ENCODE measurements around the gene MIER2. TPM values are rescaled to one million over a fixed set of nuclear protein-coding genes. Genes with fewer than 3 reads are reported as not detected.
"Not testable (repeated sequence)": the region's sequence is repeated elsewhere in the genome, so short reads cannot be mapped to it uniquely, and the experiment has no call there.

Gene MIER2, protein sequence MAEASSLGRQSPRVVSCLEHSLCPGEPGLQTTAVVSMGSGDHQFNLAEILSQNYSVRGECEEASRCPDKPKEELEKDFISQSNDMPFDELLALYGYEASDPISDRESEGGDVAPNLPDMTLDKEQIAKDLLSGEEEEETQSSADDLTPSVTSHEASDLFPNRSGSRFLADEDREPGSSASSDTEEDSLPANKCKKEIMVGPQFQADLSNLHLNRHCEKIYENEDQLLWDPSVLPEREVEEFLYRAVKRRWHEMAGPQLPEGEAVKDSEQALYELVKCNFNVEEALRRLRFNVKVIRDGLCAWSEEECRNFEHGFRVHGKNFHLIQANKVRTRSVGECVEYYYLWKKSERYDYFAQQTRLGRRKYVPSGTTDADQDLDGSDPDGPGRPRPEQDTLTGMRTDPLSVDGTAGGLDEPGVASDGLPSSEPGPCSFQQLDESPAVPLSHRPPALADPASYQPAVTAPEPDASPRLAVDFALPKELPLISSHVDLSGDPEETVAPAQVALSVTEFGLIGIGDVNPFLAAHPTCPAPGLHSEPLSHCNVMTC
- total RNA-seq = 21.8 TPM
- long read RNA-seq, full-length matches to known transcripts = 5 of 26 reads
- long read RNA-seq, partial matches to known transcripts = 12 of 26 reads
- long read RNA-seq, other reads (novel, unspliced or antisense) = 9 of 26 reads

- intact Hi-C loops (cut with DNase I) = no loop called here
- peak; percentile 92 for DNase-seq (ENCODE audit: low spot score)
These were observed at the start of gene MIER2 for GRCh38 chr19:344625-345319. Gene MIER2 (minus strand): TSS chr19:344796. CDS start chr19:344782, 14 bp downstream.

- not testable (repeated sequence) for DNase-seq (ENCODE audit: low spot score)
- intact Hi-C loops (cut with DNase I) = loop anchor here (5.0 kb wide), 1 partner anchor 89 kb away; no protein-coding TSS in a partner anchor
These were observed 49.0 kb upstream of the MIER2 start for GRCh38 chr19:393560-393959.

GRCh38 chr19:392375-392970 lies 47.9 kb upstream of the MIER2 start:
- intact Hi-C loops (cut with DNase I) = loop anchor here (5.0 kb wide), 1 partner anchor 90 kb away; no protein-coding TSS in a partner anchor

DNA sequence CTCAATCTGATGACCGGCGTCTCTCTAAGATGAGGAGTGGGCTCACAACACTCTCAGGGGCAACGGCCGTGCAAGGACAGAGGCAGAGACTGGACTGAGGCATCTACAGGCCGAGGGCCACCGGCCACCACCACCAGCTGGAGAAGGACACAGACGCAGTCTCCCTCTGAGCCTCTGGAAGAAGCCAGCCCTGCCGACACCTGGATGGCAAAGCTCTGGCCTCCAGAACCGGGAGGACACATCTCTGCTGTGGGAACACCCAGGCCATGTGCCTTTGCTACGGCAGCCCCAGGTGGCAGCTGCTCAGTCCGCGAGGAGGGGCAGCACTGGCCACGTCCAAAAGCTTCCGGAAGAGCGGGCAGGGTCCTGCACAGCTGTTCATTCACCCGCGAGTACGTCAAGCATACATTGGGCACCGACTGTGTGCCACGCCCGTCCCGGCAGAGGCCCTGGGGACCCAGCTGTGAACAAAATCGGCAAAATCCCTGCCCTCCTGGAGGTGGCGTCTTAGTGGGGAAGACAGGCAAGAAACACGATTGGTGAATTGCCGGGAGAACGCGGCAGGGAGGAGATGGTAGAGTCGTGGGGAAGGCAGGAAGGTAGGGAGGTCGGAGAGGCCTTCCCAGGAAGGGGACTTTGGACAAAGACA lies 47.3 kb upstream of the MIER2 start:
- intact Hi-C loops (cut with DNase I) = loop anchor here (5.0 kb wide), 1 partner anchor 90 kb away; no protein-coding TSS in a partner anchor
- DNase-seq (ENCODE audit: low spot score) = no peak

More at GRCh38 chr19:392375-392970, 47.9 kb upstream of the MIER2 start:
- no peak for DNase-seq (ENCODE audit: low spot score)

- no peak for DNase-seq (ENCODE audit: low spot score)
- intact Hi-C loops (cut with DNase I) = loop anchor here (5.0 kb wide), 1 partner anchor 91 kb away; no protein-coding TSS in a partner anchor
These were observed 46.6 kb upstream of the MIER2 start for GRCh38 chr19:391207-391557.

- DNase-seq (ENCODE audit: low spot score) = no peak
- intact Hi-C loops (cut with DNase I) = loop anchor here (5.0 kb wide), 1 partner anchor 92 kb away; no protein-coding TSS in a partner anchor
These were observed 46.0 kb upstream of the MIER2 start for GRCh38 chr19:390386-391206.

DNA sequence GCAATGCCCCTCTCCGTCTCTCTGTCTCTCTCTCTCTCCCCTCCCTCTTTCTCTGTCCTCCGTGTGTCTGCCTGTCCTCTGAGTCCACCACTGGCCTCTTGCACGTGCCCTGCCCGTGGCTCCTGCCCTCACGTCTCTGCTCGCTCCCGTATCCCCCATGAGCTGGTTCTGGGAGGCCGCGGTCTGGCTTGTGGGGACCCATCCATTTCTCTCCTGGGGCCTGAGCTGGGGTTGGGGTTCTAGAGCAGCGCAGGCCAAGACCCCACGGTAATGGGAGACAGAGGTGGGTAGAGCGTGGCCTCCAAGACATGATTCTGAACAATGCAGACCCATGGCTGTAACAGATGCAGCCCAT lies 45.3 kb upstream of the MIER2 start:
- DNase-seq (ENCODE audit: low spot score) = no peak
- intact Hi-C loops (cut with DNase I) = loop anchor here (5.0 kb wide), 1 partner anchor 92 kb away; no protein-coding TSS in a partner anchor

DNA sequence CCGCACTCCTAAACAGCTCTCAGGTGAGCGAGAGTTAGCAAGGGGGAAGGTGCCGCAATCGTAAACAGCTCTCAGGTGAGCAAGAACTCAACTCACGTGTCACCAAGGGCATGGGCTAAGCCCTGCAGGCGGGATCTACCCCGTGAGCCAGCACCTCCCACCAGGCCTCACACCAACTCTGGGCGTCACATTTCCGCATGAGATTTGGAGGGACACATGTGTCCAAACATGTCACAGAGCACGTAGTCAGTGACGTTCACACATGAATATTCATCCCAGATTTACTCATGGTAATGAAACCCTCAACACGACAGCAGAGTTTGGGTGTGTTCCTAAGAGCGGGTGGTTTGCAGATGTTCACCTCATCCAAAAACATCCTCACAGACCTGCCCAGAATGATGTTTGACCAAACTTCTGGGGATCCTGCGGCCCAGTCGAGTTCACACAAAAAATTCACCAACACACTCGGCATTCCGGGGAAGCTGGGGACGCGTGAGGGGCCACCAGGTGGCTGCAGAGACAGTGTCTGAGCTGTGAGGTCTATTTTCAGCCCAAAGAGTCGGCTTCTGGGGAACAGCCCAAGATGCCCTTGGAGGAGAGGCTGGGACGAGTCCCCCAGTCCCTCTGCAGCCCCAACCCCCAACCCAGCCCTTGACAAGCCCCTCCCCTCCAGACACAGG lies 44.8 kb upstream of the MIER2 start:
- no peak for DNase-seq (ENCODE audit: low spot score)
- intact Hi-C loops (cut with DNase I) = no loop called here

DNA sequence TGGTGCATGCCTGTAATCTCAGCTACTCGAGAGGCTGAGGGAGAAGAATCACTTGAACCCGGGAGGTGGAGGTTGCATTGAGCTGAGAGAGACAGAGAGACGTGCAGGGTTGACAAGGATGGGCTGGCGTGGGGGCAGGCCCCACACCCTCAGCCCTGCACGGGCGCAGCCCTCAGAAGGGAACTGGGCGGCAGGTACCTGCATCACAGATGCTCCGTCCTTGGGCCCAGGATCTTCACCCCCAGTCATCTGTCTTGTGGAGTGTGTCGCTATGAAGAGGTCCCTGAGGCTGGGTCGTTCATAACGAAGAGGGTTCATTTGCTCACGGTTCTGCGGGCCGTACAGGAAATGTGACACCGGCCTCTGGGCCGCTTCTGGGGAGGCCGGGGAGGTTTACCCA lies 44.1 kb upstream of the MIER2 start:
- DNase-seq (ENCODE audit: low spot score) = no peak
- intact Hi-C loops (cut with DNase I) = no loop called here

GRCh38 chr19:387777-388176 lies 43.2 kb upstream of the MIER2 start:
- no peak for DNase-seq (ENCODE audit: low spot score)
- intact Hi-C loops (cut with DNase I) = no loop called here

DNA sequence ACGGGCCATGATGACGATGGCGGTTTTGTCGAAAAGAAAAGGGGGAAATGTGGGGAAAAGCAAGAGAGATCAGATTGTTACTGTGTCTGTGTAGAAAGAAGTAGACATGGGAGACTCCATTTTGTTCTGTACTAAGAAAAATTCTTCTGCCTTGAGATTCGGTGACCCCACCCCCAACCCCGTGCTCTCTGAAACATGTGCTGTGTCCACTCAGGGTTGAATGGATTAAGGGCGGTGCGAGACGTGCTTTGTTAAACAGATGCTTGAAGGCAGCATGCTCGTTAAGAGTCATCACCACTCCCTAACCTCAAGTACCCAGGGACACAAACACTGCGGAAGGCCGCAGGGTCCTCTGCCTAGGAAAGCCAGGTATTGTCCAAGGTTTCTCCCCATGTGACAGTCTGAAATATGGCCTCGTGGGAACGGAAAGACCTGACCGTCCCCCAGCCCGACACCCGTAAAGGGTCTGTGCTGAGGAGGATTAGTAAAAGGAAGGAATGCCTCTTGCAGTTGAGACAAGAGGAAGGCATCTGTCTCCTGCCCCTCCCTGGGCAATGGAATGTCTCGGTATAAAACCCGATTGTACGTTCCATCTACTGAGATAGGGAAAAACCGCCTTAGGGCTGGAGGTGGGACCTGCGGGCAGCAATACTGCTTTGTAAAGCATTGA lies 42.2 kb upstream of the MIER2 start:
- intact Hi-C loops (cut with DNase I) = not testable (repeated sequence)

GRCh38 chr19:386189-386588 lies 41.6 kb upstream of the MIER2 start:
- DNase-seq (ENCODE audit: low spot score); intact Hi-C loops (cut with DNase I): not testable (repeated sequence)

More for the DNA sequence above, 42.2 kb upstream of the MIER2 start:
- not testable (repeated sequence) for DNase-seq (ENCODE audit: low spot score)

DNA sequence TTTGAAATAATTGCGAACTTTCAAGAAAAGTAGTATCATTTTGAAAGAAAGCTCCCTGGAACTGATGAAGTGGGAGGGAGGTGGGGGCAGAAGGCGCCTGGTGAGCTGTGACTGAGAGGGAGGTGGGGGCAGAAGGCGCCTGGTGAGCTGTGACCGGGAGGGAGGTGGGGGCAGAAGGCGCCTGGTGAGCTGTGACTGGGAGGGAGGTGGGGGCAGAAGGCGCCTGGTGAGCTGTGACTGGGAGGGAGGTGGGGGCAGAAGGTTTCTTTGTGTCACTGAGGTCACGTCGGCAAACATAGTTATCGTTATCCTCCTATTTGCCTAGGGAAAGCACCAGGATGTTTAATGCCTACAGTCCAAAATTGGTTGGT lies 40.2 kb upstream of the MIER2 start:
- intact Hi-C loops (cut with DNase I) = loop anchor here (5.0 kb wide), 1 partner anchor 103 kb away; no protein-coding TSS in a partner anchor
- DNase-seq (ENCODE audit: low spot score) = no peak

DNA sequence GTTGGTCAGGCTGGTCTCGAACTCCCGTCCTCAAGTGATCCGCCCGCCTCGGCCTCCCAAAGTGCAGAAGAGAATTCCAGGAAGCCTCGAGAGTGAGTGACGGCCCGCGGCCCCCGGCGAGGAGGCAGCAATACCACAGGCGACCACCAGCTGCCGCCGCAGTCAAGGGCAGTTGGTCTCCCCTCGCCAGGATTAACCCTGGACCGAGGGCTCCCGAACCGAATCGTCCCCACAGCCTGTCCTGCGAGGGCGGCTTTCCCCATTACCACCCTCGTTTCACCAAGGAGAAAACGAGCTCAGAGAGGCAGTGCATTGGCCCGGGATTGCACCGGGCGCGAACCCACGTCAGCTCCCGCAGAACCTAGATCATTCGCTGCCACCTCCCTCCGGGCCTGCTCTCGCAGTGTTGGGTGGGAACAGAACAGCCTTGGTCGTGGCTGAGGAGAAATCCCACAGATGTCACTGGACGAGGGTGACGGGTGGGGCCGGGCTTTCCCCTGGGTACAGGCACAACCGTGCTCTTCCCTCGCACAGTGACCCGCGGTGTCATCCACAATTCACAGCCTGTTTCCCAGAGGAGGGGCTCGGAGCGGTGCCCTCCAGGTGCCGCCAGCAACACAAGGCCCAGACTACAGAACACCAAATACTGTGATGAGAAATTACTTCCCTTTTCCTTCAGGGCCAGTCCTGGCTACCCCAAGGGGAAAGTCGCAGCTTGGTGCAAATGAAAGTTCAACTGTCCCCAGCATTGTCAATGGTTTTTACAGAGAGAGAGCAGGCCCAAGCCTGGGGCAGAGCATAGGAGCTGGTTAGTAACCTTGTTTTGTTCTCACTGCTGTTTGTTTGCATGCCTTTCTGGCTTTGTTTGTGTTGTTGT lies 39.6 kb upstream of the MIER2 start:
- intact Hi-C loops (cut with DNase I) = loop anchor here (5.0 kb wide), 1 partner anchor 103 kb away; no protein-coding TSS in a partner anchor
- no peak for DNase-seq (ENCODE audit: low spot score)

GRCh38 chr19:383040-383439 lies 38.4 kb upstream of the MIER2 start:
- no peak for DNase-seq (ENCODE audit: low spot score)
- intact Hi-C loops (cut with DNase I) = loop anchor here (5.0 kb wide), 1 partner anchor 104 kb away; no protein-coding TSS in a partner anchor

- DNase-seq (ENCODE audit: low spot score) = not testable (repeated sequence)
- intact Hi-C loops (cut with DNase I) = loop anchor here (5.0 kb wide), 1 partner anchor 105 kb away; no protein-coding TSS in a partner anchor
These were observed 38.0 kb upstream of the MIER2 start for GRCh38 chr19:382578-382977.
